Amniotic stem cell (primary cell): Measurements from ENCODE around the gene RETREG1.
"Not testable (repeated sequence)": the region's sequence is repeated elsewhere in the genome, so short reads cannot be mapped to it uniquely, and the experiment has no call there.

Source experiments
- DNase-seq: peaks from one replicate; lab custom pipeline; 2025; lab: John Stamatoyannopoulos, UW

The RETREG1 gene, protein sequence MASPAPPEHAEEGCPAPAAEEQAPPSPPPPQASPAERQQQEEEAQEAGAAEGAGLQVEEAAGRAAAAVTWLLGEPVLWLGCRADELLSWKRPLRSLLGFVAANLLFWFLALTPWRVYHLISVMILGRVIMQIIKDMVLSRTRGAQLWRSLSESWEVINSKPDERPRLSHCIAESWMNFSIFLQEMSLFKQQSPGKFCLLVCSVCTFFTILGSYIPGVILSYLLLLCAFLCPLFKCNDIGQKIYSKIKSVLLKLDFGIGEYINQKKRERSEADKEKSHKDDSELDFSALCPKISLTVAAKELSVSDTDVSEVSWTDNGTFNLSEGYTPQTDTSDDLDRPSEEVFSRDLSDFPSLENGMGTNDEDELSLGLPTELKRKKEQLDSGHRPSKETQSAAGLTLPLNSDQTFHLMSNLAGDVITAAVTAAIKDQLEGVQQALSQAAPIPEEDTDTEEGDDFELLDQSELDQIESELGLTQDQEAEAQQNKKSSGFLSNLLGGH

DNA sequence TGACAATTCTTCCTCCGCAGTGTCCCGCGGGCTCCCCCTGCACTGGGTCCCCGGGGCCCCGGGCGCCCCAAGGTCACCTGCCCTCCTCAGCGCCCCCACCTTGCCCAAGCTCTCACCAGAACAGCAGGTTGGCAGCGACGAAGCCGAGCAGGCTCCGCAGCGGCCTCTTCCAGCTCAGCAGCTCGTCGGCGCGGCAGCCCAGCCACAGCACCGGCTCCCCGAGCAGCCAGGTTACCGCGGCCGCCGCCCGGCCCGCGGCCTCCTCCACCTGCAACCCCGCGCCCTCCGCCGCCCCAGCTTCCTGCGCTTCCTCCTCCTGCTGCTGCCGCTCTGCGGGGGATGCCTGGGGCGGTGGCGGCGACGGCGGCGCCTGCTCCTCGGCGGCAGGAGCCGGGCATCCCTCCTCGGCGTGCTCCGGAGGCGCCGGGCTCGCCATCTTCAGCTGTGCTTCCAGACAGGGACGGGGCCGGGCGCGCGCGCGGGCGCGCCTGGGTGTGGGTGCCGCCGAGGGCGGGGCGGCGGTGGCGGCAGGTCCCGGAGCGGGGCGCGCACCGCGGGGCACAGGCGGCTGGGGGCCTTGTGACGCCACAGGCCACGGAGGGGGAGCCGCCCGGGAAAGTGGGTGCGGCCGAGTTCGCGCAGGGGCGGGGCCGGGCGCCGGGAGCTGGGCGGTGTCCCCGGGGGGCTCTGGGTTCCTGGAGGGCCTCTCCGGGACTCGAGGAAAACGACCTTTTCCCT is at the start of gene RETREG1:
TSS of gene RETREG1 (minus strand) at position 462 of the 738 bp plus-strand sequence. CDS start at position 436, 26 bp downstream.
- no peak for DNase-seq

DNA sequence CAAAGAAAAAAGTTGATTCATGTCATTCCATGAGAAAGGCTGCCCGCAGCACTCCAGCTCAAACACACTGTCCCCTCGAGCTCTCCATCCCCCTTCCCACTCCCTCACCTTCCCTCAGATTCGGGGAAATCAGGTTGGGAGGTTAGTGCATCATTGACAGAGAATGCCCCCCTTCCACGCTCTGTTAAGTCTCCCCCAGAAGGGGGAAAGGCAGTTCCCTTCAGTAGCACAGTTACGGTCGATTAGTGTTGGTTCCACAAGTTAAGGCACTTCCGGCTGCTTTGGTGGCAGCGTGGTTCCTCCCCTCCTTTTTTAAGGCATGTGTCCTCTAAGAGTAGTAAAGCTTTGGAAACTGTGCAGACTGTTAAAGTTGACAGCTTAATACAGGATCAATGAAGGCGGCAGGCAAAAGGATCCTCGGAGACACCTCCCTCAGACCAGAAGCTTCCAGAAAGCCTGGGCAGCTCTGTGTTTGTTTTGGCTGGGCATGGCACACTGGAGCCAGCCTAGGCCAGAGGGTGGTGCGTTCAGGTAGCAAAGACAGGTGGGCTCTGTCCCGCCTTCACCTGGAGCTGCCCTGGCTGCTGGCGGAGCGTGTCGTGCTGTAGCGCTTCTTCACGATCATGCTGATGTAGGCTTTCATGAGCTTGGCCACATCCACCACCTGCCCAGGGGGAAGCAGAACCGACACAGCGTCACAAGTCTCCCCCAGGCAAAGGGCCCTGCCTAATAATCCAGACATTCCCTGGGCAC is 49.5 kb upstream of the RETREG1 start:
- DNase-seq: no peak

DNA sequence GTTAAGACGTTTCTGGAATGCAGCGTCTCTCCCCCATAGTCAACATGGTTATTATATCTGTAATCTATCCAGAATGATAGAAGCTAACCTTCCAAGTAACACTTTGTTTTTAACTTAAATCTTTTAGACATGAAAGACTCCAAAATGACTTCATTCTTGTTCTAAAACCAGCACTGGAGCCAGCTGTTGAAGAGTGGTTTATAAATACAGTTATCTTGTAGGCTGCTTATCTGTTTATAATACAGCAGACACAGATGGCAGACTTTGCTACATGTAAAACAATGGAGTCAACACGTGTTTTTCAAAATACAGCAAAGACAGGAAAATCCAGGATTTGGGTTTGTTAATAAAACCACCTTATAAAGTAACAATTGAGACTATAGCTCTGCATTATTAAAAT is 48.8 kb upstream of the RETREG1 start:
- no peak for DNase-seq

DNA sequence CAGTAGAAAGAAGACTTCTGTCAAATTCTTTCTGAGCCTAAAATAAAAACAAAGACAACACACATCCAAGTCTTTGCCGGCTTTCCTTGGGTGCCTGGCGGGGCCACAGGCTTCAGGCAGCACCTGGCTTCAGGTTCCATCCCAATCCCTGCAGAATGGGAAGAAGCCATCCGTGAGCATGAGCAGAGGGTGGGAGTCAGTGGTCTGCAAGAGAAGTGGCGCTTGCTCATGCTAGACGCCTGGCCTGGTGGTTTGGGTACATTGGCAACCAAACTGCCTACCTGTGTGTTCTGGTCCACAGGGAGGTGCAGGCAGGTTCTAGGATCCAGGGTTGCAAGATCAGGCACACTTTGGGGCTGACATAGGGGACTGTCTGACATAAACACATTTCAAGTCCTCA is 47.6 kb upstream of the RETREG1 start:
- DNase-seq: no peak

DNA sequence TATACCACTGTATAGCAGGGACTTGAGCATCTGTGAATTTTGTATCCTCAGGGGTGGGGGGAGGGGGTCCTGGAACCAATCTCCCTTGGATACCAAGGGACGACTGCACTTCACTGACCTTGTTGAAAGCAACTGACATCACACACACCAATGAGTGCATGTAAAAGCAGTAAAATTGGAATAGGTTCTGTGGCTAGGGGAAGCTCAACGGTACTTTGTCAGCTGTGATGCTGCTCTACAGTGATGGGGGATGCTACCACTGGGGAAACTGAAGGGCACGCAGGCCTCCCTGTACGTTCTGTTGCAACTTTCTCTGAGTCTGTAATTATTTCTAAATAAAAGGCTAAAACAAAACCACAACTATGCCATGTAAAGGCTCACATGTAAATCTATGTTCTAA is 47.0 kb upstream of the RETREG1 start:
- no peak for DNase-seq

DNA sequence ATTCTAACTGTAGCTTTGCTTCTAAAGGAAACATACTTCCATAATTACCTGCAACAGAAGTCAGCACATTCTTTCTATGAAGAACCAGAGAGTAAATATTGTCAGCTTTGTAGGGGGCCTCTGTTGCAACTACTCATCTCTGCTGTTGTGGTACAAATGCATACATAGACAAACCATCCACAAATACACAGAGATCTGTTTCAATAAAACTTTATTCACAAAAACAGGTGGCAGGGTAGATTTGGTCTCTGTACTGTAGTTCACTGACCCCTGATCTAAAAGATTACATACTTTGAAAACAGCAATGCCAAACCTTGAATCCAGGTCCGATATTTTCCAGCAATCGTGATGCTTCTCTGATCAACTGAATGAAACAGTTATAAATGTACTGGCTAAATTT is 44.9 kb upstream of the RETREG1 start:
- no peak for DNase-seq

DNA sequence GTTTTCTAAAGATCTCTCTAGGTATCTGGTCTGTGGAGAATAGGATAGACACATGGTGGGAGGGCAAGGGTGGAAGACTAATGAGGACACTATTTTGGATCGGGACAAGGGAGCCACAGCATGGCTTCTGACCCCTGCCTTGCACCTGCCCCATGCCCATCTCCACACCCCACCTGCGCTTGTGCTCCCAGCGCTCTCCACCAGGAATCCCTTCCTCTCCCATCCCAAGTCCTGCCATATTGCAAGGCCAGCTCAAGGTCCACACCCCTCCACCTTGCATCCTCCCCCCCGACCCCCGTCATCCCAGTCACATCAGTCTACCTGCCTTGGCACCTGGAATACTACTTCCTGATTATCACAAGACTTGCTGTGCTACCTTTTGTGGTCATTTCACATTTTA is 44.2 kb upstream of the RETREG1 start:
- no peak for DNase-seq

DNA sequence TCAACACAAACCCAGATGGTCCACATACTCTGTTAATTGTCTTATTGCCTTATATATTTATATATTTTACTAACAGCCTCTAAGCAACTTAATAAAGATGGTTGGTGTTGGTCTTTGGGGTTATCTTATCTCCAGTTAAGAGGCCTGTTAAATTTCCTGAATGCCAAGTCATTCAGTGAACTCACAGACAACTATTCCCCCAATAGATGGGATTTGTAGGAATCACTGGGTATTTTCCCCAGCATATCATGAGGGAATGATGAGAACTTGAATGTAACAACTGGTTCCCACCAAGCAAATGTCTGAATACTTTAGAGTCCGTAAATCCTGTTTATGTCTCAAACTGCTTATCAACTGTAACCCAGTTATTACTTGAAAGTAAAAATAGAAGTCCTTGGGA is 42.7 kb upstream of the RETREG1 start:
- DNase-seq: no peak

DNA sequence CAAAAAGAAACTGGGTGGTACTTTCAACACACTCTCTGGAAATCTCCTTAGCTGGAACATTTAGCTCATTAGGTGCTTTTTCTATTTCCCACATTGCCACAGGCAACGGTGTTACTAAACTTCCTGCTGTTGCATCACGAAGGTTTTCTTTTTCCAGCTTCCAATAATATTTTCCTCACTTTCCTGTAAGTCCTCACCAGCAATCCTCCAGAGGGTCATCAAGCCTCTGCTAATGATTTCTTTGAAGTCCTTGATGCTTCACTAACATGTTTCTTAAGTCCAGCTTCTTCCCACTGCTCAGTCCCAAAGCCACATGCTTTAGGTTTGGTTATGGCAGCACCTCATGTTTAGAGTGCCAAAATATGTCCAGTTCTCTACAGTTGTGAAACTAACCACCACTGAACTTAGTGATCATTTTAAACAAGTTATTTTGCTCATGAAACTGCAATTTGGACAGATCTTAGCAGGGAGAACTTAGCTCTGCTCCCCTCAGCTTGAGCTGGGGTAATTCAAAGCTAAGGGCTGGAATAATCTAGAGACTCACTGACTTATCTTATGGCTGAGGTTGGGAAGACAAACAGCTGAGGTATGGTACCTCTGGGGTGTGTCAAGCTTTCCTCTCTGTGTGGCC is 39.9 kb upstream of the RETREG1 start:
- DNase-seq: no peak

DNA sequence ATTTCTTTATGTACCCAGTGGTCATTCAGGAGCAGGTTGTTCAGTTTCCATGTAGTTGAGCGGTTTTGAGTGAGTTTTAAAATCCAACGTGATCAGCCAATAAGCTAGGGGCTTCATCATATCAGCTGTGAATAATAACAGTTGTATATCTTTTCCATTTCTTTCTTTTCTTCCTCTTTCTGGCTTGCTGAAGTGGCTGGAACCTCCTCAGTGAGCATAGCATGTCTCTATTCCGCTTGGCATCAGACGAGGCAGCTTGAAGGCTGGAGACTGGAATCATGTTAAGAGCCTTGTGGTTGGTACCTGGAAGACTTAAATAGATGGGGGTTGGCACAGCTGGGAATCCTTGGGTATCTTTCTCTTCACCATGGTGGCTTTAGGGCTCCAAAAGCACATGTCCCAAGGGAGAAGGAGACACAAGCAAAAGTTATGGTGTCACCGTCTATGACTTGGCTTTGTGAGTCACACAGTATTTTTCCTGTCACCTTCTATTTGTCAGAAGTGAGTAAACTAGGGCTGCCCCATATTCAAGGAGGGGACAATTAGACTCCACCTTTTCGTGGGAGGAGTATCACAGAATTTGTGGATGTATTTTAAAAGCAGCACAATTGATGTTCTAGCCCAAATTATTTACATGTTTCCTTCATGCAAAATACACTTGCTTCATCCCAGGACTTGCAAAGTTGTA is 38.0 kb upstream of the RETREG1 start:
- DNase-seq: no peak

DNA sequence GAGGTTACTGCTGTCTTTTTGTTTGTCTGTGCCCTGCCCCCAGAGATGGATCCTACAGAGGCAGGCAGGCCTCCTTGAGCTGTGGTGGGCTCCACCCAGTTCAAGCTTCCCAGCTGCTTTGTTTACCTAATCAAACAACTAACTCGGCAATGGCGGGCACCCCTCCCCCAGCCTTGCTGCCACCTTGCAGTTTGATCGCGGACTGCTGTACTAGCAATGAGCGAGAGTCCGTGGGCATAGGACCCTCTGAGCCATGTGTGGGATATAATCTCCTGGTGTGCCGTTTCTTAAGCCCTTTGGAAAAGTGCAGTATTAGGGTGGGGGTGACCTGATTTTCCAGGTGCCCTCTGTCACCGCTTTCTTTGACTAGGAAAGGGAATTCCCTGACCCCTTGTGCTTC is 31.9 kb upstream of the RETREG1 start:
- not testable (repeated sequence) for DNase-seq

DNA sequence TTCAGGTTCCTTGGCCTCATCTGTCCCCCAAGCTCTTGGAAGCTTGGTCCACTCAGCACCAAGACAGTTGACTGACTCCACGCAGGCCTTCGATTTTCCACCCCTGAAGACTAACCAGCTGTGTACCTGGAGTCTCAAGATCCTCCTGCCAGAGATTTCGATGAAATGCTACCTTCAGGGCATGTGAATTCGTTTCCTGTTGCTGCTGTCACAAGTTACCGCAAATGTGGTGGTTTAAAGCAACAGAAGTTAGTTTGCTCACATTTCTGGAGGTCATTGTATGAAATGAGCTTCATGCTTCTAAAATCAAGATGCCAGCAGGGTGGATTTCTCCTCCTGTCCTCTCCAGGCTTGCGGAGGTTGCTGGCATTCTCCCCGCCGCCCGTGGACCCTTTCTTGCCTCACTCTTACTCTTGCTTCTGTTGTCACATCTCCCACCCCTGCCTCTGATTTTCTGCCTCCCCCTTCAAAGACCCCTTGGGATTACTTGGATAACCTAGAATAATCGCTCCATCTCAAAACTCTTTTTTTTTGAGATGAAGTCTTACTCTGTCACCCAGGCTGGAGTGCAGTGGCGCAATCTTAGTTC is 27.6 kb upstream of the RETREG1 start:
- DNase-seq: no peak

DNA sequence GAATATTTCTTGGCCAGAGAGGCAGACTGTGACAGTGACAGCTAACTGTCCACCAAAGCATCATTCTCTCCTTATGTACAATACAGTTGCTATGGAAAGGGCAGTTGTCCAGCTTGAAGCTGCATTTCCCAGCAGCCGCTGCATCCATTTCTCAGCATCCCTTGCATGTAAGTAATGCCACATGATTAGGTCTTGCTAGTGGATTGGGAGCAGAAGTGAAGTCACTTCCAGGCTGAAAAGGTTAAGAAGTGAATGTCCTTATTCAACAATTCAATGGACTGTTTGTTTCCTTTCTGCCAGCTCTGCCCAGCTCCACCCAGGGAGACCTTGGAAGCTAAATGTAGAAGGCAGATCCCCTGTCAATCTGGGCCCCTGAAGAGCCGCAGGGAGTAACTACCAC is 26.1 kb upstream of the RETREG1 start:
- DNase-seq: no peak

DNA sequence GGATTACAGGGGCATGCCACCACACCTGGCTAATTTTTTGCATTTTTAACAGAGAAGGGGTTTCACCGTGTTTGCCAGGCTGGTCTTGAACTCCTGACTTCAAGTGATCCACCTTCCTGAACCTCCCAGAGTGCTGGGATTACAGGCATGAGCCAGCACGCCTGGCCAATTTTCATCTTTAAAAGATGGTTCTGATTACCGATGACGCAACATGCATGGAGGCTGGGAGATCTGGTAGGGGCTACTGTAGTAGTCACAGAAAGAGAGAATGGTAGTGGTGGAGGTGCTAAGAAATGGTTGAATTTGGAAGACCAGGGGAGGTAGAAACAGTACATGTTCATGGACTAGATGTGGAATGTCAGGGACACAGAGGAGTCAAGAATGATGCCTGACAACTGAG is 22.4 kb upstream of the RETREG1 start:
- DNase-seq: no peak

DNA sequence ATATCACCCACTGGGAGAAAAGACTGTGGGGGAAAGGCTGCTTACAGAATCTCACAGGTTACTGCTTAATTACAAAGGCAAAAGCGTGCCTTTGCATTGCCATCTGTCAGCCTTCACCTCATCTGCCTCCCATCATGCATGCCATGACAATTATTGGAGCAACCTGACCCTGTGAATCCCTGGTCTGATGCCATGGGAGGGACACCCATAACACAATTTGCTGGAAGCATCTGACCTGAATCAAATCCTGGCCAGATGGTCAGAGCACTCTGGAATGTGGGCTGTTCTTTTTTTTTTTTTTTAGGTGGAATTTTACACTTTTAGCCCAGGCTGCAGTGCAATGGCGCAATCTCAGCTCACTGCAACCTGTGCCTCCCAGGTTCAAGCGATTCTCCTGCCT is 11.6 kb upstream of the RETREG1 start:
- no peak for DNase-seq

DNA sequence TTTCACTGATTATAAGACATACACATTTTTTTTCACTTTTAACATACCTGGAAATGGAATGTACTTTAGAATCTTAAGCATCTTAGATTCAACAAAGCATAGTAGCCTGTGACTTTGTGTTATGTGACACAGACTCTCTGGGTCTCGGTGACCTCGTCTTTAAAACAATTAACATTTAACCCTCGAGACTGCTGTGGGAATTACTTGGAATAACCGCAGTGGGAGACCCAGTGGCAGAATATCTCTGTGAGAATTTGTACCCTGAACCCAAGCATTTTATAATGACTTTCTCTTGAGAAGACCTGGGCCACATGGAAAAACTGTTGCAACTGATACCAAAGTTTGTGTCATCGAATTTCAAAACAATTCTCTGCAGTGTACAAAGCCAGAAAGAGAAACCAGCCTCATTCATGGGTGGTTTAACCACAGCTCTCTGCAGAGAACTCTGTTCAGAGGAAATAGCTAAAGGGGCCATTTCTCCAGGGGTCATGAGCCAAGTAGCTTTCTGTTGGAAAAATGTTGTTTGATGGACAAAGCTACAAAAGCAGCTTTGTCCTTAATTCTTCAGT is 10.0 kb upstream of the RETREG1 start:
- DNase-seq: no peak

DNA sequence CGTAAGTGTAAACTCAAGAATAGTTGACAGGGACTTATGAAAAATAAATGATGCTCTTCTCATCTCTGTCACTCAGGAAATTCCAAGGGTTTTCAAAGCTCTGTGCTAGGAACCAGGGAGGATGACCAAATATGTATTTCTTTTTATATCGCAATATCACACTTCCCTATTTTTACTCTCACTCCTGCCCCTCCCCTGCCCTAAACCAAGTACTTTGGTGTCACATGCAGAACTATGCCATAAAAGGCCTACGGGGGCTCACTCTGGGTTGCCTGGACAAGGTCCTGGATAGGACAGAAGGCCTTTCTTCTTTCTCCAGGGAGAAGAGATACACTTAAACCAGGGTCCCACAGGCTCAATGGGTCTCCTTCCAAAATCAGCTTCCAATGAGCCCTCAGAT is 8.3 kb upstream of the RETREG1 start:
- DNase-seq: no peak

DNA sequence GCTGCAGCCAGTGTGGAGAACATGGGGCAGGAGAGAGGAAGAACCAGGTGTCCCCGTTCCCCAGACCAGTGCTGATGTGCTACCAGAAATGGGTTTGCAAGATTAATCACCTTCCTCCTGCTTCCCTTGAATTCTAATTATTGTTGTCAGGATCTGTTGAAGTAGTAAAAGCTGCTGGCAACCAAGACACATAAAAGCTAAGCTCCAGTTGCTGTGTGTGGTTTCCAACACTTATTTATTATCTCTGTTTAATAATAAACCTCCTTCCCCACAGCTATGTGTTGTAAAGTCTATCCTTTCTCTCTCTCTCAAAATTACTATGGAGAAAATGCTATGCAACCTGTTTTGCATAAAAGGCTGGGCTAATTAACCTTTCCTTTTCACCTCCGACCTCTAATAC is 2.3 kb upstream of the RETREG1 start:
- DNase-seq: no peak

DNA sequence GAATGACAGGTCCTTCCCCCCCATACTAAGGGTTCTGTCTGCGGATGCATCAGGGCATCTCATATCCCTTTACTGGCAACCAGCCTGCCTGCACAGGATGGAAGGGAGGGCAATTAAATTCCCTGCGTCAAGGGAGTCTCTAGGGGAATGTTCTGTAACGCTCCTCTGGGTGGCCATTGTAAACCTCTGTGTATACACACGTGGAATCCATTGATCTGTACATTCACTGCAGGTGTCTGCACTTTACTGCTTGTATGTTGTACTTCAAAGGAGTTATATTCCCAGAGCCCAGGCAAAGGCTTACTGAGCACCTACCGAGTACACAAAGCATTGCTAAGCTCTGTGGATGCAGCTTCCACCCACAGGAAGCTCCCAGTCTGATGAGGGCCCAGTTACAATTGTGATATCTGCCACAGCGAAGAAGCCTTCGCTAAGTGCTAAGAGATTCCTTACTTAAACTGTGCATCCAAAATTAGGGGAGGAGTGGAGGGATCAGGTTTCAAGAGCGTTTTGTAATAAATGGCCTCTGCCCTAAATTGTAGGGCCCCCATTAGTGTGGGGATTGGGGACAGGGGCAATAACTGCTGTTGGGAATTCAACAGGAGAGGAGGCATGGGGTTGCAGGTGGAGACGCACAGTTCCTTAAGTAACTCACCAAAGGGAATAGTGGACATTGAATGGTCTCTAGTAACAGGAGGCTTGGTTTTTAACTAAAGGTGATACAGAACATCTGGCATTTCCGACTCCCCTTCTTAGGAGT is 1.5 kb upstream of the RETREG1 start:
- DNase-seq: no peak
